ENCODE data around the gene DIP2A.
A peak's percentile ranks its signal among the peaks of the same experiment; 100 is the strongest.
"Not testable (repeated sequence)": the region's sequence is repeated elsewhere in the genome, so short reads cannot be mapped to it uniquely, and the experiment has no call there.

Gene DIP2A

GRCh38 chr21:46461909-46462308 lies 3.2 kb downstream of the DIP2A start:
- H3K36me3 ChIP-seq = peaks cover 36% of the 10 kb centered on the region
- no peak overlapping the region for H3K27ac ChIP-seq
- no peaks in the 10 kb centered on the region for H3K27me3 ChIP-seq (ENCODE audit: insufficient read depth, low read depth, severe bottlenecking)
- no peak overlapping the region for H3K4me3 ChIP-seq (ENCODE audit: low read depth, low read length)
- DNase-seq = no peak
- H3K9me3 ChIP-seq (ENCODE audit: severe bottlenecking) = no peaks in the 10 kb centered on the region
- TF ChIP-seq CTCF (IDR thresholded peaks at IDR 0.05; ENCODE audit: low read depth, low read length) = no peak

- not testable (repeated sequence) for H3K27ac ChIP-seq; DNase-seq; H3K4me3 ChIP-seq (ENCODE audit: low read depth, low read length); H3K27me3 ChIP-seq (ENCODE audit: insufficient read depth, low read depth, severe bottlenecking); H3K9me3 ChIP-seq (ENCODE audit: severe bottlenecking)
- peaks cover 43% of the 10 kb centered on the region for H3K36me3 ChIP-seq
Measured at GRCh38 chr21:46465153-46465552, 6.5 kb downstream of the DIP2A start.

- Histone ChIP-seq H3K36me3 (peaks cover 43% of the 10 kb centered on the region), H3K9me3 (ENCODE audit: severe bottlenecking) (no peaks in the 10 kb centered on the region), H3K4me3 (ENCODE audit: low read depth, low read length) (no peak overlapping the region), H3K27ac (no peak overlapping the region), H3K27me3 (ENCODE audit: insufficient read depth, low read depth, severe bottlenecking) (no peaks in the 10 kb centered on the region)
- no peak for TF ChIP-seq CTCF (IDR thresholded peaks at IDR 0.05; ENCODE audit: low read depth, low read length)
- DNase-seq = no peak
Measured at GRCh38 chr21:46465651-46466050, 7.0 kb downstream of the DIP2A start.

GRCh38 chr21:46468108-46468774 lies 9.6 kb downstream of the DIP2A start:
- no peak overlapping the region for H3K27ac ChIP-seq
- no peak for TF ChIP-seq CTCF (IDR thresholded peaks at IDR 0.05; ENCODE audit: low read depth, low read length)
- H3K27me3 ChIP-seq (ENCODE audit: insufficient read depth, low read depth, severe bottlenecking) = no peaks in the 10 kb centered on the region
- H3K9me3 ChIP-seq (ENCODE audit: severe bottlenecking) = no peaks in the 10 kb centered on the region
- DNase-seq = no peak
- peaks cover 27% of the 10 kb centered on the region for H3K36me3 ChIP-seq
- no peak overlapping the region for H3K4me3 ChIP-seq (ENCODE audit: low read depth, low read length)

- Histone ChIP-seq H3K36me3 (peaks cover 19% of the 10 kb centered on the region), H3K4me3 (ENCODE audit: low read depth, low read length) (no peak overlapping the region), H3K27ac (no peak overlapping the region), H3K9me3 (ENCODE audit: severe bottlenecking) (no peaks in the 10 kb centered on the region), H3K27me3 (ENCODE audit: insufficient read depth, low read depth, severe bottlenecking) (no peaks in the 10 kb centered on the region)
- peak; percentile 25 for DNase-seq
- TF ChIP-seq CTCF (IDR thresholded peaks at IDR 0.05; ENCODE audit: low read depth, low read length) = no peak
Measured at GRCh38 chr21:46469275-46469674, 10.6 kb downstream of the DIP2A start.

GRCh38 chr21:46471514-46471913 lies 12.8 kb downstream of the DIP2A start:
- Histone ChIP-seq H3K36me3 (peaks cover 7% of the 10 kb centered on the region), H3K27me3 (ENCODE audit: insufficient read depth, low read depth, severe bottlenecking) (no peaks in the 10 kb centered on the region), H3K4me3 (ENCODE audit: low read depth, low read length) (peak overlapping the region; percentile 20), H3K27ac (peak overlapping the region; percentile 70), H3K9me3 (ENCODE audit: severe bottlenecking) (no peaks in the 10 kb centered on the region)
- no peak for DNase-seq
- TF ChIP-seq CTCF (IDR thresholded peaks at IDR 0.05; ENCODE audit: low read depth, low read length) = no peak

Data from WERI-Rb-1 (cell line).